ENCODE results near the gene ACSL6.

ACSL6 gene

DNA sequence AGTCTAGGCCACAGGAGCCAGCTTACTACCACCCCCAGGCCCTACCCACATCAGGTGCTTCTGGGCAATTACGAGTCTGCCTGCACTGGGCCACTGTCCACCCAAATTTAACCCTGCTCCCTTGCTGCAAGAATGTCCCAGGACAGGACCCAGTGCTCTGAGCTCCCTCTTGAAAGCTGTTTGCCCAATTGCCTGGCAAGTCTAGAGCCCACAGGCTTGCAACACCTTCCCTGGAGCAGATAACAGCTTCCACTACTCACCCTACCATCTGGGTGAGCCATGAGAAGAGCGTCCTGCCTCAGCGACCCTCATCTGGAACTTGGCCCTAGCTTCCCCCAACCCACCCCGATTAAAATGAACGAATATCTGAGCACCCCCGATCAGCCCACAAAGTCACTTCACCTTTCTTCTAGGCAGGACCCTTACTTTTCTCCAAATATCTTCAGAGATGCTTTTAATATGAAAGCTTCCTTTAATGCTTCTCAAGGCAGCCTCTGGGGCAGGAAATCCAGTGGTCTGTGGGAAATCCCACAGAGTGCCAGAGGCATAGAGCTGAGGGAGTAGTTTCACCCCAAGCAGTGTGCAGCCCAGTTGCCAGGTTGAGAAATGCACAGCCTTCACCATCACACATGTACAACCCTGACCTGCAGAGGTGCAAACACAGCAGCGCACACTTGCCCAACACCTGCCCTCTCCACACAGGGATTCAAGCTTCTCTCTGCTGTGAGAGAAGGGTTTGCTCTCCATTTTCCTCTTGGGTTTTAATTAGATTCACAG is 10.6 kb downstream of the ACSL6 start:
- no peak for DNase-seq

DNA sequence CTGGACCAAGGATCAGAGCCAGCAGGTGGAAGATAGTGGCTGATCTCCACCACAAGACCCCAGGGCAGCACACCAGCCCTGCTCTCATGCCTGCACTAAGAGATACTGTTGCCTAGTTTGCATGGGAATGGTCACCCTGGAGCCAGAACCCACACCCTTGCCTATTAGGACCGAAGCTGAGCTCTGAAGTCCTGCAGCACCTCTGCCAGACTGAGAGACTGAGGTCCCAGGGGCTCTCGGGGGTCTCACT is 11.3 kb downstream of the ACSL6 start:
- no peak for DNase-seq

DNA sequence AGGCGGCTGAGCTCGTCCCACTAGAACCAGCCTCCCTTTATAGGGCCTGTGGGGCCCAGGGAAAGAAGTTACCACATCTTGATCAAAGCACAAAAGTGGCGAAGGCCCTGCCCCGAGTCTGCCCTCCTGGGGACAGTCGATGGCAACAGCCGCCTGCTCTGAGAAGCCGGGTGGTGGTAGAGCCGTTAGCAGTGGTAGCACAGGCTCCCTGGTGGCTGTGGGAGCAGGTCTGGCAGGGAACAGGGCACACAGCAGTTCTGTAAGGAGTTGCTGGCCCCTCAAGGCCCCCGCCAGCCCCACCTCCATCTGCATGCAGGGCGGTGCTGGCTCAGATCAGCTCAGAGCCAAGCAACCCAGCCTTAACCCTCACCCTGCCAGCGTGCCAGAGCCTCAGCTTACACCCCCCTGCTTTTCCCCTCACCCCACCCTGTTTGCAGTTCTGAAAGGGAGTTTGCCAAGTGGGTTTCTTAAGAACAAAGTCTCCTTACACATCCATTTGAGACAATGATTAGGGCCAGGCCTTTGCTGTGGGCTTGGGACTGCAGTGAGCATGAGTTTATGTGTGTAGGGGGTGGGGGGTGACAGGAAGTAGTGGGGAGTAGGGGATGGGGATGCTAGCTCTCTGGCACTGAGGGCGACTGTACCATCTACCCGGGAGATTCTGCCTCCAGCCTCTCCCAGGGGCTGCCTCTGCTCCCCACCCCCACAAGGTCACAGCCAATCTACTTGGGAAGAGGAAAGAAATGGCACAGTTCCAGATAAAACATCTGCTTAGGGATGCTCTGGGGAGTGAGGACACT is 11.8 kb downstream of the ACSL6 start:
- DNase-seq, result peak in 32 of 56 donors; percentile 22 to 76 (median 44)

DNA sequence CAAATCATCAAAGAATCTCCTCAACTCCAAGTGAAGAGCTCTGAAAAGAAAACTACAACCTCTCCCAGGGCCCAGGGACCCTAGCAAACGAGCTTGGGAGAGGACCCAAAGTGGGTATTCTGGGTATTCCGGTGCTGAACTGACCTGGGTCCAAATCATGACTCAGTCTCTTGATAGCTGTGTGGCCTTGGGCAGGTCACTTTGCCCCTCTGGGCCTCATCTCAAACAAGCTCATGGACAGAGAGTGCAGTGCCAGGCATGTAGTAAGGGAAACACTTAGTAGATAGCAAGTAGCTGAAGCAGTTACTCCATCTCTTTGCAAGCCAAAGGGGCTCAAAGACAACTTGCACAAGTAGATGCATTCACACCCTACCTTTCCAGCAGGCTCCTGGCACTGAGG is 12.4 kb downstream of the ACSL6 start:
- no peak for DNase-seq

DNA sequence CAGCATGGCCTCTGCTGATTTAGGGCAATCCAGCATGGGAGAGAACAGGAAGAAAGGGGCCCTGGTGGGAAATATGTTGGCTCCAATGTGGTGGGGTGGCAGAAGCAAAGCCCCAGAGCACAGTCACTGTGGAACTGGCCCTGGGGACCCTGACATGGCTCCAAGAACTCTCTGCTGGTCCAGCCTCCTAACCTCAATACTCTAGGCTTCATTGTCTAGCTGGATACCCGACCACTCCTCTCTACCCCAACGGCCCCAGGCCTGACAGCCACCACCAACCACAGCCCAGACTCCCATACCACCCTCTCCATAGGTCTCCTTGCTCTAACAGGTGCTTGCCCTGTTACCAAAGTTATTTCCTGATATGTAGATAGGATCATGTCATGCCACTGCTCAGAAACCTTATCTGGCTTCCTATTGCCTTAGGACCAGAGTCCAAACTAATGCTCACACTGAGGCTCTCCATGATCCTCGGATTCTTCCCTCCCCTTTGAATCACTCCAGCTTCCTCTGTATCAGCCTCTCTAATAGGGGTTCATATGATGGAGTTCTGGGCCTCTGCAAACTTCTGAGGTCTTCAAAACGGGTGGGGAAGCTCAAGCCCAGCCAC is 12.9 kb downstream of the ACSL6 start:
- DNase-seq, result no peak

DNA sequence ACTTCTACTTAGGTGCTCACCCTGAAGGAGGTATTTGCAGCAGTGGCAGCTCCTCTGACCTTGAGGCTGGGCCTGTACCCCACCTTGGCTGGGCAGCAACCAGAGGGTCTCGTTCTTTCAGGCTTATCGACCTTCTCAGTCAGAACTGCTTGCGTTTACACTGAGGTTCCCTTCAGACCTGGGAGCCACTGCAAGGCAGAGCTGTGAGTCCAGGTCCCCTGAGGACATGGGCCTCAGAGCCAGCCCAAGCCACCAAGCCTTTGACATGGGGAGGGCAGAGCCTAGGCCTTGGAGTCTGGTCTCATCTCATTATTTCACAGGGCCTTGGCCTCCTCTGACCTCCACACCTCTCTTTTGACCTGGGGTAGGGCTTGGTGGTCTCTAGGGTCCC is 13.7 kb downstream of the ACSL6 start:
- DNase-seq, result no peak

DNA sequence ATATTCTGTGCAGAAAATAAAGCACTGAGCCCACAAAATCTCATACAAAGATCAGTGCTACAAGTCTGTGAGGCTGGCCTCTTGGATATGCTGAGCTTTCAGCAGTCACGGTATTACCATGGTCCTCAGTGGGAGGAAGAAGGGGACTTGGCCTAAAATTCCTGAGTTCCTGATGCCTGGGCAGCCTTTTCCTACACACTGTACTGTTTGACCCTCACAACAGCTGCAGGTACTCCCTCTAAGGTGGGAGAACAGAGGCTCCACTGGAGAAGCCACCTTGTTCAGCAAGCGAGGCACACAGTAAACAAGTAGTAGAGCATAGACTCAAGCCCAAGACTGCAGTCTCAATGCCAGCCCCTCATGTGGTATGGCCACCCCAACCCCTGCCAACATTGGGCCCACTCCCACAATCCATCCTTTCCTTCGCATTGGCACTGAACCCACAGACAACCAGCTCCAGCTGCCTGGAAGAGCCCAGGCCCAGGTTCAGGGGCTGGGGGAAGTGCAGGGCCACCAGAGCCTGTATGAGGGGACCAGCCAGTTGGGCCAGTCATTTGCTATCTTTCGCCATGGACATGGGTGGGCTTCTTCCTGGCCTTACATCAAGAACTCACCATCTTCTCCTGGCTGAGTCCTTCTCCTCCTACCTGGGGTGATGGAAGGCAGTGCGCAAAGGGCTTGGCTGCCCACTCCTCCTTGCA is 14.3 kb downstream of the ACSL6 start:
- no peak for DNase-seq

DNA sequence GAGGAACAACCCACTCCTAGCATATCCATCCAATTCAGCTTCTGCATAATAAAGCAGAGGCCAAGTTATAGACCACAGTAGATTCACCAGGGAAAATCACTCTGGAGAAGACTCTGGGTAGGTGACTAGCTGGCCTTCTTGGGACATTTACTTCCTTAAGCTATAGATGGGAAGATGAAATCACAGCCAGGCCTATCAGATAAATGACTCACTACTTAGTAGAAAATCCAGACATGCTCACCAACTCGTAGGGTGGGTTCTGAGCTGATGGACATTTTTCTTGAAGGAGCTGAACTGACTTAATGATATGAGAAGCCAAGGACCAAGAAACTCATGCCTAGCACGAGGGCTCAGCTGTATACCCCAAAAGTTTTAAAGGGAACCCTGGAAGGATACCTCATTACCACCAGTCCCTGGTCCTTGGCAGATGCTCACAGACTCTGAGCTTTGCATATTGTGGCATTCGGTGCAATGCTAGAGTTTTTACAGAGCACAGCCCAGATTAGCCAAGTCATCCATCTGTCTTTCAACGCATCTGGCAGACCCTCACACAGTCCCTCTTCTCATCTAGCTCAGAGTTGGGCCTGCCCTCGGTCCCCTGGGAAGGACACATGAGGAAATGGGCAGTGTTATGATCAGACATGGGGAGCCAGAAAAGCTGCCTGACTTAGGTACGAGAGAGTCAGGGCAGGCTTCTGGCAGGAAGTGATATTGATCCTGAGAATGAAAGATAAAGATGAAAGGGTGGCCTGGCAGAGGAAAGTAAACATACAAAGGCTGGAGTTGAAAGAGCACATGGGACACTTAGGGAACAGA is 15.0 kb downstream of the ACSL6 start:
- DNase-seq, result no peak

DNA sequence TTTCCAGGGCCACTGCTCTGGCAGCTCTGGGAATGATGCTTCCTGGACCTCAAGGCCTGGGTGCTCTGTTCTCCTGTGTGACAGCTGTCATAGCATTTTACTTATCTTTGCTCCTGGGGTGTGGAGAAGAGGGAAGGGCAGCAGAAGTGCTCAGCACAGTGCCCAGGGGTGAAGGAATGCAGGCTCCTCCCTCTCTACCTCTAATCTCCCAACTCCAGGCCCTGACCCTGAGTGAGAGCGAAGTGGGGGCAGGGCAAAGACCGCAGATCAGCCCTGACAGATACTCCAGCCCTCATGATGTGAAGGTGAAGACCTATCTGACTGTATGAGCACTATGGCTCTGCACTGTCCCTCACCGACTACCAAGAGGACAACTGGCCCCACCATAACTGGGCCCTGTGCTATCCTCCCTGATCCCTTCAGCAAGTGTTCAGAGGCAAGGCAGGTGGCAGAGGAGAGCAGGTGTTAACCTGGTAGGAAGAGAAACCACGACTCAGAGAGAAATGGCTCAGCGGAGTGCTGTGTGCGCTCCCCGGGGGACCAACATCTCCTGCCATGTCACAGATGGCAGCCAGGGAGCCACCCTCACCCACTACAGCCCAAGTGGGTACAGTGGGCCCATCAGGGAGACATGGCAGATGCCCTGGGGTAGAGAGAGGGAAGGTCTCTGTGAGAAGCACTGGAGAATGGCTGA is 16.8 kb downstream of the ACSL6 start:
- DNase-seq, result no peak

DNA sequence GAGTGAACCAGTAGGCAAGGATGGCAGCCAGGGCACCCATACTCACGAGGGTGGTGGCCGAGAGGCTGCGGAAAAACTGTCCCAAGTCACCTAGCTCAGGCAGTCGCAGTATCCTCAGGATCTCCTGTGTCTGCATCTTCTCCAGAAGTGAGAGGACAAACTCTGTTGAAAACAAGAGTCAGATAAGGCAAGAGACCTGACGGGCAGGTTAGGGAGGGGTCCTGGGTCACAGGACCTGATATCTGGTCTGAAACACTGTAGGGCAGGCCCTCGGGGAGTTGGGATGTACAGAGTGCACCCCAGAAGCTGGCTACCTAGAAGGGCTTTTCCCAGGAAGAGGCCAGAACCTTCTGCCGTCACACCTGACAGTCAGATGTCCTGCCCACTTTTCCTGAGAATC is 17.4 kb downstream of the ACSL6 start:
- no peak for DNase-seq

DNA sequence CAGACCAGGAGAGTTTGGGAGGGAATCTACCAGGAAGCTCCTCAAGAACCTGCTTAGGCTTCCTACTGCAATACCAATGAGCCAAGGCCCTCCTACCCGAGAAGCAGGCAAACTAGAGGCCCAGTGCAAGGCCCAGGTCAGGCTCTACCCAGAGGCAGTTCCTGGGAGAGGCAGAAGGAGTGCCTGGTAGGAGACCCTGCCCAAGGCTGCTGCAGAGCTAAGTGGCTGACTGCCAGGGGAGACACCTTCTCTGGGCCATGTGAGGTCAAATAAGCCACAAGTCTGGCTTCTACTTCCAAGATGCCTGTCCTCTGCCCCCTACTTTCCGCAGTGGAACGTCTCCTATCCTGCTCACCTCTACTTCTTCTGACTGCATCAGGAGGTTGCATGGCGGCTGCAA is 17.8 kb downstream of the ACSL6 start:
- no peak for DNase-seq

DNA sequence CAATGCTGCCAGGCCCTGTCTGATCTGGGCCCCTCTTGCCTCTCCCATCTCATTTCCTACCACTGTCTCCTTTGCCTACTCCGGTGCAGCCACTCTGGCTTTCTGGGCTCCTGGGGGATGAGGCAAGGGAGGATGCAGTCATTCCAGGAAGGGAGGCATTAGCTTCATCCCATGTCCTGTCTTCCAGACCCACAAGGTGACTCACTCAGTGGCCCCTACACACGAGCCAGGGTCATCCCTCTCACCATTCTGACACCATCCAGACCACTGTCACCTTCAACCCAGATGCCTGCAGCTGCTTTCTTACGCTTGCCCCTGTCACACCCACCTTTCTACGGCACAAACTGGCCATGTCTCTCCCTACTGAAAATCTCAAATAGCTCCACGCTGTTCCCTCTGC is 19.1 kb downstream of the ACSL6 start:
- DNase-seq, result no peak

DNA sequence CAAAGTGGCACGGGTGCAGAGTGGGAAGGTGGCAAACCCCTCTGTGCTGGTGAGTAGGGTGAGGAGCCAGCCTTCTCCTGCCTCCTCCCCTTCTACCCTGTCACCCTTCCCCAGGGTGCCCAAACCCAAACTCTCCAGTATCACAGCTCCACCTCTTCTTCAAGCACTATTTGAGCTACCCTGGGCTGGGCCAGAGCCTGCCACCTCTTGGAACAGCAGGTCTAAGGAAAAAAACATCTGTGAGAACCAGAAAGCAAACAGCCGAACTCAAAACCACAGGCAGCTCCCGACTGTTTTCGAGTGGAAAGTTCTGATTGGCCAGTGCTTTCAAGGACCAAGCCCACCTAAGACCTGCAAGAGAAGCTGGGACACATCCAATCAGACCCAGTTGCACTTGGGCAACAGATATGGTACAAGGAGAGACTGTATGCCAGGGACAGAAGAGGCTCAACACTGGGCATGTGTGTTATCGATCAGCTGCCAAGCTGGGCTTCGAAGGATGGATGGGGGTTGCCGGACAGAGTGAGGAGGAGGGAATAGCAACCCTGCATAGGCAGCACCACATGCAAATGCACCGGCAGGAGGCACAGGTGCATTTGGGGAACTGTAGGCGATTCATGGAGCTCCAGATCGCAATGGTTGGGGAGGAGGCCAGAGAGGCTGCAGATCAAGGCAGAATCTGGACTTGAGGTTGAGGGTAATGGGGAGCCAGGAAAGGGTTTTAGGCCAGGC is 19.7 kb downstream of the ACSL6 start:
- no peak for DNase-seq

DNA sequence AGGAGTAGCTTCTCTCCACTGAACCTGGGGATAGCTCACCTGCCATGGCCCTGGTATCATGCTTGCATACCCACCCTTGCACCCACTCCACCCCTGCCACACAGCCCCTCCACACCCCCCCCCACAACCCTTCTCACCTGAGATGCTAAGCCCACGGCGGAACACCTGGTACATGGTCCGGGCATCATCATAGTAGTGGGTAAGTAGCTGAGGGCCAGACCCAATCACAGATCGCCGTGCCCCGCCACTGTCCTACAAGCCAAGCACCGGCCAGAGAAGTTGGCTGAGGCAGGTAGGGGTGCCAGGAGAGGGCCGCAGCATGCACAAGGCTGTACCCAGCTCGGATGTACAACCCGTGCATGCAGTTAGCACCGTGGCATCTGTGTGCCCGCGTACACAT is 20.7 kb downstream of the ACSL6 start:
- DNase-seq, result no peak

DNA sequence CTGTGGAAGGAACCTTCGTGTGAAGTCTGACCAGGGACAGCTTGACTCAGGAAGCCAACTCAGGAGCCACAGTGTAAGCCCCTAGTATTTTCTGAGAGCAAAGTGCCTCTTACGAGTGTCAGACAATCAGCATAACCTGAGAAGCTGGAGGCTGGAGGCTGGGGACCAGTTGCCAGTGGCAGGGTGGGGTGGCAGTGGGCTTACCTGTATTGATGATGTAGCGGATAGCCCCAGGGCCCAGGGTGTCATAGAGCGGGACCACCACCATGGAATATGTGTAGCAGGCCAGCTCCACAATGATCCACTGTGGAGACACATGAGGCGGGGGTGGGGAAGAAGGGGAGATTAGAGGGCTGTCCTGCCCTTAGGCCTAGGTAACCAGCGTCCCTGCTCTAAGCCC is 22.9 kb downstream of the ACSL6 start:
- no peak for DNase-seq

DNA sequence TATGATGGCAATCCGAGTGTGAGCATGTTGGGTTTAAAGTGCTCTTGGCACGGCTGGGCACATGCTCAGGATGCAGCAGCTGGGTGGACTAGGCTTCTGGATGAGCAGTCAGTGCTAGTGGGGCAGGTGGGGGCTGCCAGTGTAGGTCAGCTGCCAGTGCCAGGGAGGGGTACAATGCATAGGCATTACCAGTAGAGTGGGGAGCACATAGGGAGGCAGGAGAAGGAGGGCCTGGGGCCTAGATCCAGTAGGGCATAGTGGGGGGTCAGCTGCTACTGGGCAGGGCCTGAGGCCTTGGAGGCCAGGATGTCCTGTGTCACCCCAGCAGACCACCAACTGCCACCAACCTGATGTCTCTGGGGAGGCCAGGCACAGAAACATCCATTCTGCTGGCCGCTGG is 24.2 kb downstream of the ACSL6 start:
- DNase-seq, result no peak

DNA sequence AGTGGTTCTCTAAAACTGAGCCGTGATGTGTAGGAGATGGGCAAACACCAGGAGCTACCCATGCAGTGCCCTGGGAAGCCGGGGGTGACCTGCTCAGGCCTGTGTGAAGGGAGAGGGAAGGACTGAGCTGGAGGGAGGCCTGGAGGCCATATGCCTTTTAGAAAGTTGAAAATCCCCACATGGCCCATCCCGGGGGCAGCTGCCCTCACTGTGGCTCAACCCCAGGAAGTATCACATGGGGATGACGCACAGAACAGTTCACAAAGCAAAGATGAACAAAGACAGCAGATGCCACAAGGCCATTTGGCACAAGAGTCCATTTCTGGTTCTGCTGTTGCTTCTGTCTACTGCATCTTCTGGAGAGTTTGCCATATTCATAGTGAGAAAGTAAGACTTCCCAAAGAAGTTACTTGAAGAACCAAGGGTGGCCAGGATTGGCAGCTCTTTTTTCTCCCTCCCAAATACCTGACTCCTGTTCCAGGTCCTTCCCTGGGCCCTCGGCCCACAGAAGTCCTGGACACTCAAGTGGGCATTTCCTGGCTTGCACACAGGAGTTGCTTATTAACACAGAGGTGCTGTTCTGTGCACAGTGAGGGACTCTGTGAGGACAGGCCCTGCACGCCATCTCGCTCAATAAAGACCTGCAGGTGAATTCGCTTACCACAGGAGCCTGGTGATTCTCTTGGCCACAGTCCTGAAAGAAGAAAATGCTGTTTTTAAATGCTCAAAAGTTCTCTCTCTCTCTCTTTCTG is 25.1 kb downstream of the ACSL6 start:
- DNase-seq, result peak in 24 of 56 donors; percentile 16 to 73 (median 43)

DNA sequence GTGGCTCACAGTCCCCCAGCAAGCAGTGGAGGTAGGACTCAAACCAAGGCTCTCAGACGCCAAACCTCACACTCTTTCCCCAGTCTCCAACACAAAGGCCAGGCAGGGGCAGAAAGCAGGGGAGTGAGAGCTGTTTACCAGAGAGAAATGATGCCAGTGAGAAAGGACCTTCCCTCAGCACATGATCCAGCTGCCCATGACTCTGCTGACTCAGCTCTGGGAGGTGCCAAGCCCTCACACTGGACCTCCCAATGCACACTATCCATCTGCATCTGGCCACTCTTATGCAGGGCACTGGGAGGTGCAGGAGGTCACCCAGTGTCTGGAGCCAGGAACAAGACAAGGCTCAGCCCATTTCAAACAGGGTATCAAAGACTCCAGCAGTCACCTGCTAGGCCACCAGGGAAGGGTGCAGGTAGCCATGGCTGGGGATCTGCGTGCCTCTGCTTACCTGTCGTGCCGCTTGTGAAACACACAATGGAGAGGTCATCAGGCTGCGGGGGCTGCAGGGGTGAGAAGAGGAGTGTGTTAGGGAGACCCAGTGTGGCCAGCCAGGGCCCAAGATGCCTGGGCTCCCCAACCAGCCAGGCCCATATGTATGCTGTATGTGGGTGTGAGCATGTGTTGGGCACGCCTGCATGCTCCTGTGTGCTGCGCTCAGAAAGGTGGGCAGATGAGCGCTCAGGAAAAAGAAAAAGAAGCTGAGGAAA is 26.3 kb downstream of the ACSL6 start:
- peak in 18 of 56 donors; percentile 12 to 59 (median 34) for DNase-seq
